Stimulated activated CD8-positive, alpha-beta memory T cell treated with anti-CD3 and anti-CD28 coated beads, Interleukin-4, amount 100 ng/mL, for 48 hours (primary cell): ENCODE measurements around the gene RBM20.
"Not testable (repeated sequence)": the region's sequence is repeated elsewhere in the genome, so short reads cannot be mapped to it uniquely, and the experiment has no call there.

Experiments used
- DNase-seq: peaks from one replicate; pipeline ENCODE4 v3.0.0-alpha.2; 2020

RBM20 gene

GRCh38 chr10:110649347-110650264 is 5.5 kb downstream of the RBM20 start:
- DNase-seq, result no peak

GRCh38 chr10:110650265-110650668 is 6.1 kb downstream of the RBM20 start:
- DNase-seq, result no peak

GRCh38 chr10:110651044-110651958 is 7.2 kb downstream of the RBM20 start:
- DNase-seq, result peak; percentile 28

- DNase-seq, result no peak
Measured at GRCh38 chr10:110652475-110653118, 8.5 kb downstream of the RBM20 start.

GRCh38 chr10:110655320-110655719 is 11.2 kb downstream of the RBM20 start:
- no peak for DNase-seq

GRCh38 chr10:110656612-110657011 is 12.5 kb downstream of the RBM20 start:
- no peak for DNase-seq

GRCh38 chr10:110657973-110658691 is 14.0 kb downstream of the RBM20 start:
- DNase-seq, result no peak

GRCh38 chr10:110659558-110659957 is 15.4 kb downstream of the RBM20 start:
- DNase-seq, result no peak

GRCh38 chr10:110660289-110660688 is 16.2 kb downstream of the RBM20 start:
- DNase-seq, result not testable (repeated sequence)

GRCh38 chr10:110661292-110661691 is 17.2 kb downstream of the RBM20 start:
- no peak for DNase-seq

- DNase-seq, result no peak
Measured at GRCh38 chr10:110664483-110665420, 20.6 kb downstream of the RBM20 start.

- DNase-seq, result not testable (repeated sequence)
Measured at GRCh38 chr10:110666259-110666658, 22.1 kb downstream of the RBM20 start.

- DNase-seq, result no peak
Measured at GRCh38 chr10:110666673-110667072, 22.5 kb downstream of the RBM20 start.

GRCh38 chr10:110667620-110668343 is 23.6 kb downstream of the RBM20 start:
- no peak for DNase-seq

GRCh38 chr10:110668443-110668842 is 24.3 kb downstream of the RBM20 start:
- no peak for DNase-seq

- DNase-seq, result no peak
Measured at GRCh38 chr10:110670335-110670734, 26.2 kb downstream of the RBM20 start.

GRCh38 chr10:110671788-110672579 is 27.8 kb downstream of the RBM20 start:
- DNase-seq, result peak; percentile 84

GRCh38 chr10:110672580-110672919 is 28.4 kb downstream of the RBM20 start:
- DNase-seq, result no peak

GRCh38 chr10:110676016-110676415 is 31.9 kb downstream of the RBM20 start:
- DNase-seq, result no peak
